Adrenal gland (tissue), 12 donors: ENCODE data around the gene RUNX3. TPM values are rescaled to one million over a fixed set of nuclear protein-coding genes. Genes with fewer than 3 reads are reported as not detected.

ENCODE experiments used
- DNase-seq, 7 donors: peaks; one replicate each; pipeline ENCODE4 v3.0.0-alpha.2; 2019 to 2020
- H3K27ac ChIP-seq, 5 donors: fragments of 200-600 bp; sonication (generic) in 4 of 5; 1 replicate in 3 of 5; 2 replicates in 2 of 5; pipeline versions ENCODE4 v1.5.1 to v1.8.0; 2016 to 2020; ENCODE audit warnings: mild to moderate bottlenecking in 1 of 5
- H3K27me3 ChIP-seq: fragments of 200-600 bp; 2 replicates; pipeline ENCODE4 v1.8.0; 2021
- H3K36me3 ChIP-seq, 2 donors: fragments of 200-600 bp; replicated peaks in 1 of 2; 1 replicate in 1 of 2; 2 replicates in 1 of 2; pipeline versions ENCODE4 v1.5.1 to v1.8.0; 2018 to 2022
- H3K4me1 ChIP-seq, 2 donors: fragments of 200-600 bp; replicated peaks in 1 of 2; 1 replicate in 1 of 2; 2 replicates in 1 of 2; pipeline versions ENCODE4 v1.5.1 to v1.8.0; 2018 to 2021
- H3K4me3 ChIP-seq, 4 donors: fragments of 200-600 bp; sonication (generic) in 3 of 4; one replicate each; pipeline ENCODE4 v1.5.1; 2016 to 2018
- H3K9me3 ChIP-seq, 3 donors: fragments of 200-600 bp; sonication (generic) in 1 of 3; replicated peaks in 1 of 3; 1 replicate in 2 of 3; 2 replicates in 1 of 3; pipeline versions ENCODE4 v1.5.1 to v1.8.0; 2016 to 2021
- POLR2A ChIP-seq, 2 donors: fragments of 450-650 bp; IDR thresholded peaks; one replicate each; pipeline ENCODE4 v1.6.1; 2017; ENCODE audit warnings: antibody characterized with exemption in 2 of 2, mild to moderate bottlenecking in 2 of 2, moderate library complexity in 1 of 2
- WGBS, 4 donors: extraction: QIAGEN DNeasy Blood & Tissue Kit in 2 of 4; methylation state at CpG; one replicate each; pipeline versions ENCODE4 v1.1.5 to v1.1.7; 2013 to 2017; 5-methylcytosine and 5-hydroxymethylcytosine counted together
- intact Hi-C, 2 donors: fragments of 100-400 bp; cut with DNase I; formaldehyde crosslinking; loops; one replicate each; pipeline versions ENCODE4 v1.14.1 to v1.15.0; 2022 to 2023
- polyA plus RNA-seq, 3 donors: library from polyadenylated mRNA; stranded (reverse); fragments of 200-250 nt in 2 of 3; fragments of 350-450 nt in 1 of 3; fragmentation: Illumina TruSeq in 1 of 3; extraction: RNeasy Lipid Tissue Mini Kit (QIAGEN cat#74804) in 1 of 3; gene quantifications; one replicate each; pipeline ENCODE4 v1.2.3, GENCODE V29; 2013 to 2014
- total RNA-seq, 9 donors: library from RNA; depleted of rRNA in 4 of 9; stranded (reverse); fragments of >200 nt in 4 of 9; fragments of 120-200 nt in 1 of 9; fragmentation: NEBNext Ultra II Directional in 1 of 9; extraction: Animal tissue kit (Norgen Biotek cat#: 25700) in 1 of 9; gene quantifications; one replicate each; pipeline versions ENCODE4 v1.1.0 to v1.2.4, GENCODE V29; 2013 to 2023
- TF ChIP-seq, protein P1 (sequence below), 6 experiments: fragments of 450-650 bp in 4 of 6; fragments of 200-600 bp in 2 of 6; sonication (generic) in 1 of 6; IDR thresholded peaks; 1 replicate in 5 of 6; 2 replicates in 1 of 6; pipeline versions ENCODE4 v1.5.1 to v1.8.0; 2016 to 2021; ENCODE audit warnings: antibody characterized with exemption in 6 of 6, mild to moderate bottlenecking in 2 of 6, moderate library complexity in 1 of 6
- donor health status: healthy with polysubstance abuse.
- donor health status: Bipolar disorder and iron deficiency.
- donor health status: DM: yes; HTN: yes; CAD: no.
- donor health status: DM: no; HTN: no; CAD: no.
- donor health status: DM: no; HTN: no; CAD: no.
- donor health status: DM: yes; HTN: yes; CAD: no.

RUNX3 gene
- total and polyA plus RNA-seq, 12 donors, result 0.06 to 7.5 (median 2.7) TPM

DNA sequence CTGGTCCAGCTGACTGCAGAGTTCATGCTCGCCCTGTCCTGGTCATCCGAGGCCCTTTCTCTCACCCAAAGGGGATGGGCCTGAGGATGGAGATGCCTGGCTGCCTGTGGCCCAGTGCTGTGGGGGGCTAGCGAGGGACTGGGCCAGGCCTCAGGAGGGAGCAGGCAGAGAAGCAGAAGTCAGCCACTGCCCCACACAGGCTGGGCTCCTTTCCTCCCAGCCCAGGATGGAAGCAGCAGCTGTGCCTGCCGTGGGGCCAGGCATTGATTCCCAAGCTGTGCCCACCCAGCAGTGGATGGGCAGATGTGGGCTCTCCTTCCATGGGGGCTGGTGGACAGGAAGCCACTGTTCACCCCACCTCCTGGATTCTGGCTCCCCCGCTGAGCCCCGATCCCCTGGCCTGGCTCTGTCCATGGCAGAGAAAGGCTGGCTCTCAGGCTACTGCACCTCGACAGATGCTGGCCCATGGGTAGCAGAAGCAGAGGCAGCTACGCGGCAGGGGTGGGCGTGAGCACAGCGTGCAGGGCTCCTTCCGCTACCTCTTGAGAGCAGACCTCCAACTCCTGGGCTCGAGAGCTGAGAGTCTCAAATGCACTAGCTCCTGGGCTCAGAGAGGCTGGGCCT is 24.6 kb downstream of the RUNX3 start:
- peak in 1 of 7 donors; percentile 8 for DNase-seq
- WGBS, 4 donors, result 88 to 90% (median 89%) methylated on average over 5 to 13 of the region's 13 CpGs
- Histone ChIP-seq H3K27me3 (peaks cover 20% of the 10 kb centered on the region), H3K36me3 (no peaks in the 10 kb centered on the region), H3K4me3 (no peak overlapping the region), H3K4me1 (no peaks in the 10 kb centered on the region), H3K9me3 (no peaks in the 10 kb centered on the region), H3K27ac (no peak overlapping the region)
- no peak for TF ChIP-seq POLR2A (IDR thresholded peaks at IDR 0.05)
- TF ChIP-seq, protein P1, sequence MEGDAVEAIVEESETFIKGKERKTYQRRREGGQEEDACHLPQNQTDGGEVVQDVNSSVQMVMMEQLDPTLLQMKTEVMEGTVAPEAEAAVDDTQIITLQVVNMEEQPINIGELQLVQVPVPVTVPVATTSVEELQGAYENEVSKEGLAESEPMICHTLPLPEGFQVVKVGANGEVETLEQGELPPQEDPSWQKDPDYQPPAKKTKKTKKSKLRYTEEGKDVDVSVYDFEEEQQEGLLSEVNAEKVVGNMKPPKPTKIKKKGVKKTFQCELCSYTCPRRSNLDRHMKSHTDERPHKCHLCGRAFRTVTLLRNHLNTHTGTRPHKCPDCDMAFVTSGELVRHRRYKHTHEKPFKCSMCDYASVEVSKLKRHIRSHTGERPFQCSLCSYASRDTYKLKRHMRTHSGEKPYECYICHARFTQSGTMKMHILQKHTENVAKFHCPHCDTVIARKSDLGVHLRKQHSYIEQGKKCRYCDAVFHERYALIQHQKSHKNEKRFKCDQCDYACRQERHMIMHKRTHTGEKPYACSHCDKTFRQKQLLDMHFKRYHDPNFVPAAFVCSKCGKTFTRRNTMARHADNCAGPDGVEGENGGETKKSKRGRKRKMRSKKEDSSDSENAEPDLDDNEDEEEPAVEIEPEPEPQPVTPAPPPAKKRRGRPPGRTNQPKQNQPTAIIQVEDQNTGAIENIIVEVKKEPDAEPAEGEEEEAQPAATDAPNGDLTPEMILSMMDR (IDR thresholded peaks at IDR 0.05), result no peak
- intact Hi-C loops, result no loop called here

DNA sequence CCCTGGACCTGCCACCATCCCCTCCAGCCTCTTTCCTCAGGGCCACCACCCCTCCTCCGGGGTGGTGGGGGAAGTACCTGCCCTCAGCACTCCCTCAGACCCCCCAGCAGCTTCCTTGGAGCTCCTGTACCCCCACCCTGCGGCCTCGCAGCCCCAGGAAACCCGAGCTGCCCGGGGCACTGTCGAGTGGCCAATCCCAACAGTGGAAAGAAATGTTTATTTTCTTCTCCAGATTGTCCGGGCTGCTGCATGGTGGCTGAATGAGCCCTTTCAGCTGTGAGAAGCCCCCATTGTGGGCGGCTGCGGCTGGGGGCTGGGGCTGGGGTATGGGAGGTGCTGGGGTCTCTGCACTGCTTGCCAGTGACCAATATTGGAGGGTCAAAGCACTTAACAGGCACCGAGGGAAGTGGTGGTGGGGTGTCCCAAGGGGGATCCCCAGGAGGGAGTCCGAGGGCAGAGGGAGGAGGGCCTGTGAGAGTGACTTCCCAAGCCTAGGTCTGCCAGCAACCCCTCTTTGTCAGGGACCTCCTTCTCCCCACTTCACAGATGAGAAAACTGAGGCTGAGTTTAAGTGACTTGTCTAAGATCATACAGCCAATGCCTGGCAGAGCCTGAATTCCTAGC is 25.2 kb downstream of the RUNX3 start:
- H3K9me3 ChIP-seq, result no peaks in the 10 kb centered on the region
- no peak overlapping the region for H3K4me3 ChIP-seq
- no peak overlapping the region for H3K27ac ChIP-seq
- peak in 4 of 7 donors; percentile 7 to 13 (median 8) for DNase-seq
- no peak for TF ChIP-seq POLR2A (IDR thresholded peaks at IDR 0.05)
- no peaks in the 10 kb centered on the region for H3K4me1 ChIP-seq
- WGBS, 4 donors, result 66 to 80% (median 72%) methylated on average over 6 to 11 of the region's 11 CpGs
- H3K36me3 ChIP-seq, result no peaks in the 10 kb centered on the region
- intact Hi-C loops, result no loop called here
- H3K27me3 ChIP-seq, result peaks cover 20% of the 10 kb centered on the region

DNA sequence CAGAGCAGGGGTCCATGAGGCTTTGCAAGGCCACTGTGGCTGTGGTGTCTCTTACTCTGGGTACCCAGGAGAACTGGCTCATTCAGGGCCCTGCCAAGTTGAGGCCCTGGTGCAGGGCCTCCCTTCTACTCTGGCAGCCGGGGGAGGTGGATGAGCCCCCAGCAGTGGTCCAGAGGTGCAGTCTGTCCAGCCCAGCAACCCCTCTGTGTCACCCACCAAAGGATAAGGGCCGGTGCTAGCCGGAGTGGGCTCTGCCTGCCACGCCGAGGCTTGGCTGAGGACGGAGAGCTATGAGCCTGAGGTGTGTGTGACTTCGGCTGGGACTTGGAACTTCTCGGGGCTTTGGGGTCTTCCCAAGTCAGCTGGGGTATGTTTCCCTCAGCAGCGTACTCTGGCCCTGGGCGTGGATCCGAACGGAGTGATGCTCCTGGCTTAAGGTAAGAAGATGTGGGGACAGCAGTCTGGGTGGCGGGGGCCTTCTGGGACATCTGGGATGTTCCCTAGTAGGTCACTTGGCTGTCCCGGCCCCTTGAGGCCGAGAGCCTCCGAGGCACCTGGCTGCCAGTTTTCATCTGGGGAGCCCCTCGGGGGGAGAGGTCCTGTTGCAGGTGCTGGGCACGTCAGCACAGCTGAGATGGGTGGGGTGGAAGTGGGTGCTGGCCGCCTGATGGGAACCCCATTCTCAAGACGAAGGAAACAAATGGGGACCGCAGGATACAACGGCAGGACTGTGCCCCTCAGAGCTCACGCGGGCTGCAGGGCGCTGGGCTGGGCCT is 25.9 kb downstream of the RUNX3 start:
- 76 to 87% (median 81%) methylated on average over 14 to 25 of the region's 25 CpGs for WGBS, 4 donors
- Histone ChIP-seq H3K4me1 (no peaks in the 10 kb centered on the region), H3K4me3 (no peak overlapping the region), H3K27ac (no peak overlapping the region), H3K27me3 (peaks cover 20% of the 10 kb centered on the region), H3K36me3 (no peaks in the 10 kb centered on the region), H3K9me3 (no peaks in the 10 kb centered on the region)
- TF ChIP-seq POLR2A (IDR thresholded peaks at IDR 0.05), result no peak
- TF ChIP-seq, protein P1 (IDR thresholded peaks at IDR 0.05), result no peak
- peak in 4 of 7 donors; percentile 9 to 36 (median 11) for DNase-seq
- intact Hi-C loops, result no loop called here

DNA sequence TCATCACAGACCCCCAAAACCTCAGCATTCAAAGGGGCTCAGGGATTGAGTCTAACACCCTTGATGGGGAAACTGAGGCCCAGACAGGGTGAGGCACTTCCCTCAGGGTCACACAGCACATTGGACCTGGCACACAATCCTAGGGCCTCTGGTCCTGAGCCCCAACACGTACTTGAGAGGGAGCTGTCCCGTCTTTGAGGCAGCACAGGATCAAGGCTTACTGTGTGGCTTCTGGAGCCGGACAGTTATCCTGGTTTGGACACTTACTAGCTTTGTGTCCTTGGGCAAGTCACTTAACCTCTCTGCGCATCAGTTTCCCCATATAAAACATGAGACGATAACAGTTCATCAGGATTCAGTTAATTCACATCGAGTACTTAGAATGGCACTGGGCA is 26.5 kb downstream of the RUNX3 start:
- Histone ChIP-seq H3K36me3 (no peaks in the 10 kb centered on the region), H3K4me3 (no peak overlapping the region), H3K4me1 (no peaks in the 10 kb centered on the region), H3K27ac (no peak overlapping the region), H3K9me3 (no peaks in the 10 kb centered on the region), H3K27me3 (peaks cover 20% of the 10 kb centered on the region)
- DNase-seq, result peak in 3 of 7 donors; percentile 2 to 18 (median 4)
- WGBS, 4 donors, result 82 to 100% (median 88%) methylated on average over 1 to 6 of the region's 6 CpGs; no CpG with 5 or more reads in 1 of the 4 donors
- no peak for TF ChIP-seq POLR2A (IDR thresholded peaks at IDR 0.05)
- TF ChIP-seq, protein P1 (IDR thresholded peaks at IDR 0.05), result no peak
- intact Hi-C loops, result no loop called here
